Lower leg skin (tissue), 4 donors: ENCODE results near the gene CTTN. TPM values are rescaled to one million over a fixed set of nuclear protein-coding genes. Genes with fewer than 3 reads are reported as not detected.

Experiments
- DNase-seq, 2 donors: peaks; one replicate each; pipeline ENCODE4 v3.0.0-alpha.2; 2019; ENCODE audit warnings: low spot score in 2 of 2
- H3K4me3 ChIP-seq: fragments of 200-600 bp; sonication (generic); 2 replicates; pipeline ENCODE4 v1.5.1; 2017; ENCODE audit warnings: mild to moderate bottlenecking, low read depth; ENCODE audit not compliant: poor library complexity, severe bottlenecking
- POLR2A ChIP-seq, 2 donors: fragments of 450-650 bp; IDR thresholded peaks; one replicate each; pipeline ENCODE4 v1.6.1; 2016 to 2017; ENCODE audit warnings: antibody characterized with exemption in 2 of 2, mild to moderate bottlenecking in 1 of 2, moderate library complexity in 1 of 2
- WGBS, 2 donors: methylation state at CpG; one replicate each; pipeline ENCODE4 v1.1.5; 2018; 5-methylcytosine and 5-hydroxymethylcytosine counted together
- intact Hi-C: fragments of 100-400 bp; cut with DNase I; formaldehyde crosslinking; loops from one replicate; pipeline ENCODE4 v1.15.0; 2023; ENCODE audit warnings: low total_unique reads
- total RNA-seq, 4 donors: library from RNA; depleted of rRNA; stranded (reverse); fragments of >200 nt; gene quantifications; one replicate each; pipeline ENCODE4 v1.1.0, GENCODE V29; 2016
- TF ChIP-seq, protein P1 (sequence below), 3 donors: fragments of 450-650 bp; IDR thresholded peaks; one replicate each; pipeline ENCODE4 v1.5.1; 2016; ENCODE audit warnings: antibody characterized with exemption in 3 of 3, mild to moderate bottlenecking in 3 of 3, moderate library complexity in 2 of 3

The CTTN gene
- total RNA-seq, 4 donors from 2014 or later: 251 to 343 (median 288) TPM

DNA sequence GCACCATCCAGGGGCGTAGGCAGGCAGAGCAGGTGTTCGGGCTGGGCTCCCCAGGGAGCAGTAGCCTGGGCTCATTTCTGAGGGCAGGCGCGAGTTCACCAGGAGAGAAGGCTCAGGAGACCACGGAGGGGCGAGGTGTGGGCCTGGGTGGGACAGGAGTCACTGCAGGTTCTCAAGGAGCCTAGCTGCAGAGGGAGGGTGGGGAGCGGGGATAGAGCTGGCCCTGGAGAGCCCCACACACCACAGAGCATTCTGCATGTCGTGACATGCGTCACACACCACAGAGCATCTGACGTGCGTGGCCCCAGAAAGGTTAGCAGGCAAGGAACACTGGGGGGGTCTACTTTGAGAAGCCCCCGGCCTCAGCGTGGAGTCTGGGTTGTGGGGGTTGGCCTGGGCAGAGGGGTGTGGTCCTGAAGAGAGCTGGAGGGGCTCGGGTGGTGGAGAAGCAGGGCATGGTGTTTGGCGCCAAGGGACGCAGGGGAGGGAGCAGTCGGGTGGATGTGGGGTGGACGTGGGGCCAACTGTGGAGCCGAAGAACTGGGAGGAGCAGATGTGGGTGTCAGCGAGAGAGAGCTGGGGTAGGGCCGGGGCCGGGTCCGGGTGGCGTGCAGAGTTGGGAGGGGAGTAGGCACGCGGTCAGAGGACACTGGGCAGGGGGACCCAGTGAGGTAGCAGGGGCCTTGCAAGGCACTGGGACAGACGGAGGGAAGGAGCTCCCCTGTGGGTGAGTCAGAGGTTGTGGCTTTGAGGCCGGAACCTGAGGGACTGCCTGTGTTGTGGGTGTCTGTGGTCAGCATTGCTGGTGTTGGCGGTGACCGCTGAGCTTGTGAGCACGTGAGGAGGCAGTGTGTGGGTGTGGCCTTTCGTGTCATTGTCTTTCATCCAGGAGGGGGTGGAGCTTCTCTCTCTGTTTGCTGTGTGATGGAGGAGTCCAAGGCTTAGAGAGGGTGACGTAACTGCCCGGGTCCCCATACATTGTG, 25.5 kb downstream of the CTTN start:
- no peak for DNase-seq
- no peak overlapping the region for H3K4me3 ChIP-seq
- intact Hi-C loops: no loop called here
- WGBS, 2 donors: 82 to 85% methylated on average over 34 of the region's 34 CpGs
- TF ChIP-seq, protein P1, sequence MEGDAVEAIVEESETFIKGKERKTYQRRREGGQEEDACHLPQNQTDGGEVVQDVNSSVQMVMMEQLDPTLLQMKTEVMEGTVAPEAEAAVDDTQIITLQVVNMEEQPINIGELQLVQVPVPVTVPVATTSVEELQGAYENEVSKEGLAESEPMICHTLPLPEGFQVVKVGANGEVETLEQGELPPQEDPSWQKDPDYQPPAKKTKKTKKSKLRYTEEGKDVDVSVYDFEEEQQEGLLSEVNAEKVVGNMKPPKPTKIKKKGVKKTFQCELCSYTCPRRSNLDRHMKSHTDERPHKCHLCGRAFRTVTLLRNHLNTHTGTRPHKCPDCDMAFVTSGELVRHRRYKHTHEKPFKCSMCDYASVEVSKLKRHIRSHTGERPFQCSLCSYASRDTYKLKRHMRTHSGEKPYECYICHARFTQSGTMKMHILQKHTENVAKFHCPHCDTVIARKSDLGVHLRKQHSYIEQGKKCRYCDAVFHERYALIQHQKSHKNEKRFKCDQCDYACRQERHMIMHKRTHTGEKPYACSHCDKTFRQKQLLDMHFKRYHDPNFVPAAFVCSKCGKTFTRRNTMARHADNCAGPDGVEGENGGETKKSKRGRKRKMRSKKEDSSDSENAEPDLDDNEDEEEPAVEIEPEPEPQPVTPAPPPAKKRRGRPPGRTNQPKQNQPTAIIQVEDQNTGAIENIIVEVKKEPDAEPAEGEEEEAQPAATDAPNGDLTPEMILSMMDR (IDR thresholded peaks at IDR 0.05): no peak
- no peak for TF ChIP-seq POLR2A (IDR thresholded peaks at IDR 0.05)

DNA sequence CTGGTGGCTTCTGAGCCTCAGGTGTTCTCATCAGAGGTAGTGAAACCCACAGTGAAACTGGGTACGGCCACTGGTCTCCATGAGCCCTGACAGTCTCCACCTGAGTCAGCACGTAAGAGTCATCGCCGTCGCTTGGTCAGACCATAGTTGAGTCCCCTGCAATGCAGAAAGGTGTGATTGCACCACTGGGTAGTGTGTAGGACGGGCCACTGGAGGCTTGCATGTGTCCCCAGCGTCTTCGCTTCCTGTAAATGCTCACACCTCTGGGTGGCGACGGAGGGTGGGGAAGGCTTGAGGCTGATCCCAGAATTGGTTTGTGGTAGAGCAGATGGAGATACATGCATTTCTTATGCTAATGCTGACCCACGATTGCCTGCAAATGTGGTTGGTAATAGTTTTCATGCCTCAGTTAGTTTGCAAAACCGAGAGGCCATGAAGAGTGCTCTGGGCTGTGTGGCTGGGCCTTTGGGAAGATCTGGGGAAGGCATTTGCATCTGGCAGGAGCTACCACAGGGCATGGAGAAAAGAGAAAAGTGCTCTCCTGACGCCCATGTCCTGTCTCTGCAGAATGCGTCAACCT, 26.5 kb downstream of the CTTN start:
- DNase-seq: no peak
- TF ChIP-seq POLR2A (IDR thresholded peaks at IDR 0.05): no peak
- TF ChIP-seq, protein P1 (IDR thresholded peaks at IDR 0.05): no peak
- 91 to 92% methylated on average over 14 of the region's 14 CpGs for WGBS, 2 donors
- H3K4me3 ChIP-seq: no peak overlapping the region
- intact Hi-C loops: no loop called here

DNA sequence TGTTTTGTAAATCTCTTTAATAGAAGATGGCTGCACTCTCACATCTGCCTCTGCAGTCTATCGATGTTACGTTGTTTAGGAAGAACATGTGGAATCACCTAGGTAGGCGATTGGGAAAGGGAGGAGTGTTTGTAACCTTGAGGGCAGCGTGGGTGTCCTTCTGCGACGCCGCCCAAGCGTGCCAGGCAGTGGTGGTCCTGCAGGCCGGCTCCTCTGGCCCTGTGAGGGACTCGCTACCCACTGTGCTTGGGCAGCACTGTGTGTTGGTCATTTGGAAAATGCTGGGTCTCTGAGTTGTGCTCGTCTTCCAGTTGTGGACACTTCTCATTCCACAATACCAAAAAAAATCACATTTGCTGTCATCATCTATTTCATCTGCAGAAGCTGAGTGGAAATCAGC, 29.1 kb downstream of the CTTN start:
- intact Hi-C loops: no loop called here
- DNase-seq: no peak
- 78 to 80% methylated on average over 11 of the region's 11 CpGs for WGBS, 2 donors
- H3K4me3 ChIP-seq: no peak overlapping the region
- TF ChIP-seq, protein P1 (IDR thresholded peaks at IDR 0.05): no peak
- TF ChIP-seq POLR2A (IDR thresholded peaks at IDR 0.05): no peak

DNA sequence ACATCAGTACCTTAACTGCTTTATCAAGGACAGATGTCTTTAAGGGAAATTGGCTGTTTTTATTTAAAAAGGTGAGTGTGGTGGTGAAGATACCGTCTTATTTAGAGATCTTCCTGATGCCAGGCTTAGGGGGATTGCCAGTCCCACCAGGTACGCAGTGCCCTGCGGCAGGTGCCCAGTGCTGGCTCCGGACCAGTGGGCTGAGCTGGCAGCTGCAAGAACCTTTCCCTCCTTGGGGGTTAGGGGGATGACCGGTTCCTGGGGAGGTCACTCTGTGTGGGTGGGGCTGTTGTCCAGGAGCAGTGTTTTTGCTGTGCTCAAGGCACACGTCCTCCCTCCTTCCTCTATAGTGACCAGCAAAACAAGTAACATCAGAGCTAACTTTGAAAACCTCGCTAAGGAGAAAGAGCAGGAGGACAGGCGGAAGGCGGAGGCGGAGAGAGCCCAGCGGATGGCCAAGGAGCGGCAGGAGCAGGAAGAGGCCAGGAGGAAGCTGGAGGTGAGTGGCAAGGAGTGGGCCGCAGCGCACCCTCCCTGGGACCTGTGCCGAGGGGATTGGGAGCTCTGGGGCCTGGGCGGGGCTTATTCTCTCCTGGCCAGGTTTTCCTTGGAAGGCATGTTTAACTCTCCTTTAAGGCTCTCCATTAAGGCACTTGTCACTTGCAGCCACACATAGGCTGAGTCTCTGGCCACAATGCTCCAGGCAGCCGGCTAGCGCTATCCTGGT, 30.5 kb downstream of the CTTN start:
- intact Hi-C loops: no loop called here
- TF ChIP-seq, protein P1 (IDR thresholded peaks at IDR 0.05): no peak
- TF ChIP-seq POLR2A (IDR thresholded peaks at IDR 0.05): no peak
- no peak for DNase-seq
- WGBS, 2 donors: 90 to 93% methylated on average over 18 of the region's 18 CpGs
- H3K4me3 ChIP-seq: no peak overlapping the region

DNA sequence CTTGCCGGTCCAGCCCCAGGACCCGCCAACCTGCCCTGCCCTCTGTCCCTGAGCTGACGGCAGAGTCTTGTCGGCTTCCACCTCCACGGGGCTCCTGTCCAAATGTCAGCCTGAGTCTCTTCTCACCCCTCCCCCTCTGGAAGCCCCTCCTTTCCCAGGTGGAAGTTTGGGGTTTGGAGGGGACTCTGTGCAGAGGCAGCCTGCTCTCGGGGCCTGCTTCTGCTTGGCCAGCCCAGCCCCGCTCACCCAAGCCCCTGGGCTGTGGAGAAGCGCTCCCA, 31.0 kb downstream of the CTTN start:
- intact Hi-C loops: no loop called here
- H3K4me3 ChIP-seq: no peak overlapping the region
- no peak for TF ChIP-seq POLR2A (IDR thresholded peaks at IDR 0.05)
- TF ChIP-seq, protein P1 (IDR thresholded peaks at IDR 0.05): no peak
- no peak for DNase-seq
- WGBS, 2 donors: 79 to 80% methylated on average over 8 of the region's 8 CpGs
